WERI-Rb-1 (cell line): ENCODE results near the gene MEX3B.
A peak's percentile ranks its signal among the peaks of the same experiment; 100 is the strongest.

ENCODE experiments used
- DNase-seq: peaks from one replicate; pipeline ENCODE4 v3.0.0-alpha.2; 2020
- H3K27ac ChIP-seq: fragments of 250-450 bp; sonication (Bioruptor Pico); 2 replicates; pipeline ENCODE4 v1.5.1; 2020; ENCODE audit warnings: mild to moderate bottlenecking, moderate library complexity
- H3K27me3 ChIP-seq: fragments of 250-450 bp; sonication (Bioruptor Pico); 2 replicates; pipeline ENCODE4 v1.5.1; 2021; ENCODE audit warnings: mild to moderate bottlenecking, low read depth, moderate library complexity; ENCODE audit not compliant: insufficient read depth, severe bottlenecking
- H3K36me3 ChIP-seq: fragments of 250-450 bp; sonication (Bioruptor Pico); 2 replicates; pipeline ENCODE4 v1.5.1; 2020; ENCODE audit warnings: mild to moderate bottlenecking, moderate library complexity
- H3K4me3 ChIP-seq: 2 replicates; pipeline ENCODE4 v1.5.1; 2011; ENCODE audit warnings: low read depth, mild to moderate bottlenecking, control low read depth, low read length
- H3K9me3 ChIP-seq: fragments of 250-450 bp; sonication (Bioruptor Pico); 2 replicates; pipeline ENCODE4 v1.5.1; 2021; ENCODE audit warnings: mild to moderate bottlenecking, moderate library complexity; ENCODE audit not compliant: severe bottlenecking
- TF ChIP-seq, protein P1 (sequence below): IDR thresholded peaks from 2 replicates; pipeline ENCODE4 v1.5.1; 2011; ENCODE audit warnings: low read depth, mild to moderate bottlenecking, control low read depth, inconsistent platforms, low read length

MEX3B gene

DNA sequence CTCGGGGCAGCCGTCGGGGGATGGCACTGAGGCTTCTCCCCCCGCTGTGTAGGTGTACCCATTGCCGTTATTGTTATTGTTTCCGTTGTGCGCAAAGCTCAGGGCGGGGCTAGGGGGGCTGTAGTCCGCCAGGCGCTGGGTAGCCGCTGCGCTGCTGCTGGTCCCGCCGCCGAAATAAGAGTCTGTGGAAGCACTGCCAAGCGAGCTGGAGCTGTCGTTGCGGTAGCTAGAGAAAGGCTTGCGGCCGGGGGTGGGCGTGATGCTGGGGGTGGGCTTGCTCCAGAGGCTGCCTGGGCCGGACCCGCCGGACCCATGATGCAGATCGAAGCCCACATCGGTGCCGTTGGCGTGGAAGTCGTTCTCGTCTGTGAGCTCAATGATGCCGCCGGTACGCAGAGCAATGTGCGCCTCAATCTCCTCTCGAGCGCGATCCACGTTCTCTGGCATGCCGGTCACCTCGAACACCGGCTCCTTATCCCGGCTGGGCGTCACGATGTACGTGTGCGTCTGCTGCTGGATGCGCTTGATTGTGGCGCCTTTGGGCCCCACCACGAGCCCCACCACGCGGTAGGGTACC is 1.9 kb downstream of the MEX3B start:
- H3K27ac ChIP-seq, result peak overlapping the region; percentile 99

DNA sequence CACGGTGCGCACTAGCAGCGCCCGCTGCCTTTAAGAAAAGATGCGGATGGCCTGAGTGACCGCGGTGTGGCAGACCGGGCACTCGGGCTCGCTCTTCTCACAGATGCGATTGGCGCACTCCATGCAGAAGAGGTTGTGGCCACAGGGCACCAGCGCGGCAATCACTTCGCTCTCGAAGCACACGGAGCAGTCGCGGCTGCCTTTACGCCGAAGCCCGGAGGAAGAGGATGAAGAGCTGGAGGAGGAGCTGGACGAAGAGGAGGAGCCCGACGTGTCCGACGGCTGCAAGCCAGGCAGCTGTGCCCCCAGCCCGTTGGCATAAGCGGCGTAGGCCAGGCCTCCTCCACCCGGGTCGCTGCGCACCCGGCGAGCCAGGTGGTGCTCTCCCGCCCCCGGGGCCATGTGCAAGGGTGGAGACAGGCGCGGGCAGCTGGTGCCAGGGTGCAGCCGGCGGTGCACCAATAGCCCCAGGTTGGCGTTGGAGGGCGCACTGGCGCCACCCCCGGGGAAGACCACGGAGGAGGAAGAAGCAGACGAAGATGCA is 2.6 kb downstream of the MEX3B start:
- TF ChIP-seq, protein P1, sequence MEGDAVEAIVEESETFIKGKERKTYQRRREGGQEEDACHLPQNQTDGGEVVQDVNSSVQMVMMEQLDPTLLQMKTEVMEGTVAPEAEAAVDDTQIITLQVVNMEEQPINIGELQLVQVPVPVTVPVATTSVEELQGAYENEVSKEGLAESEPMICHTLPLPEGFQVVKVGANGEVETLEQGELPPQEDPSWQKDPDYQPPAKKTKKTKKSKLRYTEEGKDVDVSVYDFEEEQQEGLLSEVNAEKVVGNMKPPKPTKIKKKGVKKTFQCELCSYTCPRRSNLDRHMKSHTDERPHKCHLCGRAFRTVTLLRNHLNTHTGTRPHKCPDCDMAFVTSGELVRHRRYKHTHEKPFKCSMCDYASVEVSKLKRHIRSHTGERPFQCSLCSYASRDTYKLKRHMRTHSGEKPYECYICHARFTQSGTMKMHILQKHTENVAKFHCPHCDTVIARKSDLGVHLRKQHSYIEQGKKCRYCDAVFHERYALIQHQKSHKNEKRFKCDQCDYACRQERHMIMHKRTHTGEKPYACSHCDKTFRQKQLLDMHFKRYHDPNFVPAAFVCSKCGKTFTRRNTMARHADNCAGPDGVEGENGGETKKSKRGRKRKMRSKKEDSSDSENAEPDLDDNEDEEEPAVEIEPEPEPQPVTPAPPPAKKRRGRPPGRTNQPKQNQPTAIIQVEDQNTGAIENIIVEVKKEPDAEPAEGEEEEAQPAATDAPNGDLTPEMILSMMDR, result no peak
- H3K27ac ChIP-seq, result no peak overlapping the region
- no peak overlapping the region for H3K4me3 ChIP-seq
- H3K9me3 ChIP-seq, result no peaks in the 10 kb centered on the region
- H3K27me3 ChIP-seq, result no peaks in the 10 kb centered on the region
- no peak for DNase-seq
- peaks cover 28% of the 10 kb centered on the region for H3K36me3 ChIP-seq

More for the DNA sequence above, 1.9 kb downstream of the MEX3B start:
- TF ChIP-seq, protein P1, result no peak
- no peak for DNase-seq
- H3K4me3 ChIP-seq, result peak overlapping the region; percentile 98
- no peaks in the 10 kb centered on the region for H3K9me3 ChIP-seq
- H3K27me3 ChIP-seq, result no peaks in the 10 kb centered on the region
- peaks cover 28% of the 10 kb centered on the region for H3K36me3 ChIP-seq

DNA sequence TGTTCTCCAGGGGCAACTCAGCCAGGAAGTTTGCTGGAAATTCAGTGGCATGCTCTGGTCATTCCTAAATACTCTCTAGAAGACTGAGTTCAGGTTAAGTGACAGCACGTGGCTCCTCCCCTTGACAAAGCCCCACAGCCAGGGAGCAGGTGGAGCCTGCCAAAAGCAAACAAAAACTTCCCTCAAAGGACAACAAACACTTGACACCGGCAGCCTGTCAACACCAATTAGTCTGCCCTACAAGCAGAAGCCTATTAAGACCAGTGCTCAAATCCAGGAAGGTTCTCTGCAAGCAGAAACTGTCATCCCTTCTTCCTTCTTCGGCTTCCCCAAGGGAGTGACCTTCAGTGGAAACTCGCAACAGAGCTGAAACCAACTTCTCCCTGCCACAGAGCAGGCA is 5.0 kb downstream of the MEX3B start:
- DNase-seq, result peak; percentile 50
- Histone ChIP-seq H3K9me3 (no peaks in the 10 kb centered on the region), H3K27me3 (no peaks in the 10 kb centered on the region), H3K27ac (no peak overlapping the region), H3K36me3 (peaks cover 26% of the 10 kb centered on the region), H3K4me3 (no peak overlapping the region)
- TF ChIP-seq, protein P1, result no peak

DNA sequence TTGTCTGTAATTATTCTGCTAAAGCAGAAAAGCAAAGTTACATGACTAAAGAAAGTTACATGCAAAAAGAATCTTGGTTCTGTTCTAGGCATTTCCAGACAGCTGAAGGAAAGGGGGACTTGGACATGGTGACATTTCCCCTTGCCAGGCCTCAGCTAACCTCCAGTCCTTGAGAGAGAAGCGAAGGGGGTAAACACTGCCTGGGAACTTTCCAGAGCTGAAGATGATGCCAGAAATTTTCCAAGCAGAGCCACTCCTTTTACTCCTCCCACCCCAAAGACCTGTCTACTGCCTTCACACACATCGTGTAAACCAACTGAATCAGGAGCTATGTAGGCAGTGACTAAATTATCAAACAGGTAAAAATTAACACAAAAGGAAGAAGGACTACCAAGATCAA is 5.4 kb downstream of the MEX3B start:
- Histone ChIP-seq H3K27ac (no peak overlapping the region), H3K9me3 (no peaks in the 10 kb centered on the region), H3K4me3 (no peak overlapping the region), H3K36me3 (peaks cover 22% of the 10 kb centered on the region), H3K27me3 (no peaks in the 10 kb centered on the region)
- DNase-seq, result no peak
- TF ChIP-seq, protein P1, result no peak

DNA sequence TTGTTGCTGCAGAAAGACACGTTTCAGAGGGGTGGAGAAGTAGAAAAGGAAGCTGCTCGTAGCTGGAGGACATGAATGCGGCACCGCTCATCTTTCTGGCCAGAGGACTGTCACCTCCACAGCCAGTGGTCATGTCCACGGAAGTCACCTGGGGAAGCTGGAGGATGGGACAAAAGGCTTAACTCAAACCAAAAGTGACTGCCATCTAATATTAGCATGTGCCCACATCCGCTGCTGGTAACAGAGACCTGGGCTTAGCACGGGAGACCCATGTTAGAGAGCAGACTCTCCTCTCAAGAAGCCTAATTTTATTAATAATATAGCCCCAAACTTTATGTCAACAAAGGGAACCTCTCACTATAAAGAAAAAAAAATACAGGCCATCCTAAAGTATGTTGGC is 5.9 kb downstream of the MEX3B start:
- TF ChIP-seq, protein P1, result no peak
- no peaks in the 10 kb centered on the region for H3K9me3 ChIP-seq
- peaks cover 22% of the 10 kb centered on the region for H3K36me3 ChIP-seq
- no peak overlapping the region for H3K27ac ChIP-seq
- no peak for DNase-seq
- H3K4me3 ChIP-seq, result no peak overlapping the region
- no peaks in the 10 kb centered on the region for H3K27me3 ChIP-seq

GRCh38 chr15:82036461-82036860 is 9.4 kb downstream of the MEX3B start:
- no peaks in the 10 kb centered on the region for H3K36me3 ChIP-seq
- no peaks in the 10 kb centered on the region for H3K9me3 ChIP-seq
- H3K4me3 ChIP-seq, result no peak overlapping the region
- DNase-seq, result no peak
- TF ChIP-seq, protein P1, result no peak
- no peaks in the 10 kb centered on the region for H3K27me3 ChIP-seq
- no peak overlapping the region for H3K27ac ChIP-seq
